ENCODE data around the gene SEMA4D. TPM values are rescaled to one million over a fixed set of nuclear protein-coding genes. Genes with fewer than 3 reads are reported as not detected.

The SEMA4D gene
- total and polyA plus RNA-seq, 7 donors: 1.4 to 35.1 (median 4.6) TPM

DNA sequence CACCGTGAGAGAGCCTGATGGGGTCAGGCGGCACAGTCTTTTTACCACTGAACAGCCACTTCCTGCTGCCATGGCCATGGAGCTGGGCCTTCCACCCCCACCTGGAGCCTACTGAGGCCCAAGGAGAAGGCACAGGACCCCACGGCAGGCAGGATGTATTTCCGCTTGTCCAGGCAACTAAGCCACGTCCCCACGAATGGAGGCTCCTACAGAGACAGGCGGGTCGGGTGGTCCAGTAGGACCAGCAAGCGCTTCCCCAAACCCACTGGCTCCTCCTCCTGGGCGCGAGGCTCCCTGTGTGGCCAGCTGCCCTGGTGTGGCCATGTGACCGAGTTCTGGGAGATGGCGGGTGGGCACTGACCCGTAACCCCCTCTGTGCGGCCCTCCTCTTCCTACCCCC lies 113.1 kb downstream of the SEMA4D start:
- DNase-seq: no peak
- Histone ChIP-seq H3K4me3 (no peak overlapping the region), H3K4me1 (peaks cover 0 to 8% (median 3%) of the 10 kb centered on the region in 4 donors), H3K9me3 (no peaks in the 10 kb centered on the region), H3K27me3 (no peaks in the 10 kb centered on the region), H3K27ac (no peak overlapping the region), H3K36me3 (peaks cover 0 to 31% (median 0%) of the 10 kb centered on the region in 4 donors)
- 95% methylated on average over 15 of the region's 15 CpGs for WGBS, 2 donors
- TF ChIP-seq POLR2AphosphoS5 (IDR thresholded peaks at IDR 0.05) (no peak), POLR2A (IDR thresholded peaks at IDR 0.05) (no peak), EP300 (IDR thresholded peaks at IDR 0.05) (no peak)
- TF ChIP-seq, protein P1, sequence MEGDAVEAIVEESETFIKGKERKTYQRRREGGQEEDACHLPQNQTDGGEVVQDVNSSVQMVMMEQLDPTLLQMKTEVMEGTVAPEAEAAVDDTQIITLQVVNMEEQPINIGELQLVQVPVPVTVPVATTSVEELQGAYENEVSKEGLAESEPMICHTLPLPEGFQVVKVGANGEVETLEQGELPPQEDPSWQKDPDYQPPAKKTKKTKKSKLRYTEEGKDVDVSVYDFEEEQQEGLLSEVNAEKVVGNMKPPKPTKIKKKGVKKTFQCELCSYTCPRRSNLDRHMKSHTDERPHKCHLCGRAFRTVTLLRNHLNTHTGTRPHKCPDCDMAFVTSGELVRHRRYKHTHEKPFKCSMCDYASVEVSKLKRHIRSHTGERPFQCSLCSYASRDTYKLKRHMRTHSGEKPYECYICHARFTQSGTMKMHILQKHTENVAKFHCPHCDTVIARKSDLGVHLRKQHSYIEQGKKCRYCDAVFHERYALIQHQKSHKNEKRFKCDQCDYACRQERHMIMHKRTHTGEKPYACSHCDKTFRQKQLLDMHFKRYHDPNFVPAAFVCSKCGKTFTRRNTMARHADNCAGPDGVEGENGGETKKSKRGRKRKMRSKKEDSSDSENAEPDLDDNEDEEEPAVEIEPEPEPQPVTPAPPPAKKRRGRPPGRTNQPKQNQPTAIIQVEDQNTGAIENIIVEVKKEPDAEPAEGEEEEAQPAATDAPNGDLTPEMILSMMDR (IDR thresholded peaks at IDR 0.05): no peak
- intact Hi-C loops (cut with DNase I): loop anchor here (10.0 kb wide), 1 partner anchor 160 kb away; no protein-coding TSS in a partner anchor

GRCh38 chr9:89383721-89384300 lies 114.1 kb downstream of the SEMA4D start:
- Histone ChIP-seq H3K9me3 (no peaks in the 10 kb centered on the region), H3K4me1 (peaks cover 0 to 8% (median 3%) of the 10 kb centered on the region in 4 donors), H3K4me3 (no peak overlapping the region), H3K27ac (no peak overlapping the region), H3K36me3 (peaks cover 0 to 23% (median 0%) of the 10 kb centered on the region in 4 donors), H3K27me3 (no peaks in the 10 kb centered on the region)
- intact Hi-C loops (cut with DNase I): loop anchor here (10.0 kb wide), 1 partner anchor 161 kb away; no protein-coding TSS in a partner anchor
- WGBS, 2 donors: 95 to 96% methylated on average over 19 of the region's 19 CpGs
- DNase-seq: no peak
- no peak for TF ChIP-seq POLR2AphosphoS5 (IDR thresholded peaks at IDR 0.05)
- no peak for TF ChIP-seq EP300 (IDR thresholded peaks at IDR 0.05)
- TF ChIP-seq, protein P1 (IDR thresholded peaks at IDR 0.05): no peak
- TF ChIP-seq POLR2A (IDR thresholded peaks at IDR 0.05): no peak

- H3K4me1 ChIP-seq: peaks cover 0 to 8% (median 3%) of the 10 kb centered on the region in 4 donors
- no peak overlapping the region for H3K4me3 ChIP-seq
- H3K9me3 ChIP-seq: no peaks in the 10 kb centered on the region
- intact Hi-C loops (cut with DNase I): loop anchor here (10.0 kb wide), 1 partner anchor 162 kb away; no protein-coding TSS in a partner anchor
- no peak overlapping the region for H3K27ac ChIP-seq
- H3K27me3 ChIP-seq: no peaks in the 10 kb centered on the region
- DNase-seq: no peak
- TF ChIP-seq, protein P1 (IDR thresholded peaks at IDR 0.05): no peak
- TF ChIP-seq POLR2AphosphoS5 (IDR thresholded peaks at IDR 0.05): no peak
- no peak for TF ChIP-seq EP300 (IDR thresholded peaks at IDR 0.05)
- TF ChIP-seq POLR2A (IDR thresholded peaks at IDR 0.05): no peak
- WGBS, 2 donors: 85 to 86% methylated on average over 16 of the region's 16 CpGs
- peaks cover 0 to 20% (median 0%) of the 10 kb centered on the region in 4 donors for H3K36me3 ChIP-seq
Observed at GRCh38 chr9:89383030-89383720, 114.7 kb downstream of the SEMA4D start.

DNA sequence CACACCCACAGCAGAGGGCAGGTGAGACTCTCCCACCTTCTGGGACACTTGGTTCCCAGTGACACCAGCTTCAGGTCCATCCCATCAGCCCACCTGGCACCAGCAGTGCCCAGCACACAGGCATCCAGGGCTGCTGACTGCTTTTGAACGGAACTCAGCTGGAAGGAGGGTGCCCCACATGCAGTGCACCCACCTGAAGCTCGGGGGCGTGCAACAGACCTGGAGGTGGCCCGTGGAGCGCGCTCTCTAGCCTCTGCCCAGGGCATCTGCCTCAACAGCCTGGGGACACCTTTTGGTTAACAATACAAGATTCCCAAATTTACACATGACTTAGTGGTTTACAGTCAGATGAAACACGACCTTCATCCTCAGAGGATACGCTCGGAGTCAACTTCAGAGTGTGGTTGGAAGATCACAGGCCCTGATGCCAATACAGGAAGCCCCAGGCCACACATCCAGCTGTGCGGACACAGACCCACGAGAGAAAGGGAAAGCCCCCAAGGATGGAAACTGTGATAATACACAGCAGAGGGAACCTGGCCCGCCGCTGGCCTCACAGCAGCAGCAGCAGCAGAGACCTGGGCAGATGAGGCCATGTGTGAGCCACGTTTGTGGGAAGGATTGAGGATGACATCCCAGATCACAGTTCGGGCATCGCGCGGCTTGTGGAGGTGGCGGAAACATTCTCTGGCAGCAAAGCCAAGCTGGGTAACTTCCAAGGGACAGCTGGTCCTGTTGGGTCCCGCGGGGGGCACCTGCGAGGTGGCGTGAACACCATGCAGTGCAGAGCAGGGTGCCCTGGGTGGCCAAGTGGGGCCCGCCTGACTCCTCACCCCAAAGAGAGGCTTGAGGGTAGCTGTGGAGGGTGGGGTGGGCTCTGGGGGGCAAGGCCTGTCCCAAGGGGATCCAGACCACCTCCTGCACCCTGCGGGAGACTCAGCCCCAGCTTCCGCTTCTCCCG lies 115.6 kb downstream of the SEMA4D start:
- intact Hi-C loops (cut with DNase I): loop anchor here (10.0 kb wide), 1 partner anchor 162 kb away; no protein-coding TSS in a partner anchor
- Histone ChIP-seq H3K36me3 (peaks cover 0 to 22% (median 0%) of the 10 kb centered on the region in 4 donors), H3K27ac (no peak overlapping the region), H3K4me3 (no peak overlapping the region), H3K4me1 (no peaks in the 10 kb centered on the region), H3K9me3 (no peaks in the 10 kb centered on the region), H3K27me3 (no peaks in the 10 kb centered on the region)
- no peak for TF ChIP-seq POLR2A (IDR thresholded peaks at IDR 0.05)
- TF ChIP-seq, protein P1 (IDR thresholded peaks at IDR 0.05): no peak
- TF ChIP-seq POLR2AphosphoS5 (IDR thresholded peaks at IDR 0.05): no peak
- no peak for TF ChIP-seq EP300 (IDR thresholded peaks at IDR 0.05)
- 81 to 84% methylated on average over 27 of the region's 27 CpGs for WGBS, 2 donors
- no peak for DNase-seq
